ENCODE measurements around the gene CRY1.
"Not testable (repeated sequence)": the region's sequence is repeated elsewhere in the genome, so short reads cannot be mapped to it uniquely, and the experiment has no call there.

Gene CRY1

DNA sequence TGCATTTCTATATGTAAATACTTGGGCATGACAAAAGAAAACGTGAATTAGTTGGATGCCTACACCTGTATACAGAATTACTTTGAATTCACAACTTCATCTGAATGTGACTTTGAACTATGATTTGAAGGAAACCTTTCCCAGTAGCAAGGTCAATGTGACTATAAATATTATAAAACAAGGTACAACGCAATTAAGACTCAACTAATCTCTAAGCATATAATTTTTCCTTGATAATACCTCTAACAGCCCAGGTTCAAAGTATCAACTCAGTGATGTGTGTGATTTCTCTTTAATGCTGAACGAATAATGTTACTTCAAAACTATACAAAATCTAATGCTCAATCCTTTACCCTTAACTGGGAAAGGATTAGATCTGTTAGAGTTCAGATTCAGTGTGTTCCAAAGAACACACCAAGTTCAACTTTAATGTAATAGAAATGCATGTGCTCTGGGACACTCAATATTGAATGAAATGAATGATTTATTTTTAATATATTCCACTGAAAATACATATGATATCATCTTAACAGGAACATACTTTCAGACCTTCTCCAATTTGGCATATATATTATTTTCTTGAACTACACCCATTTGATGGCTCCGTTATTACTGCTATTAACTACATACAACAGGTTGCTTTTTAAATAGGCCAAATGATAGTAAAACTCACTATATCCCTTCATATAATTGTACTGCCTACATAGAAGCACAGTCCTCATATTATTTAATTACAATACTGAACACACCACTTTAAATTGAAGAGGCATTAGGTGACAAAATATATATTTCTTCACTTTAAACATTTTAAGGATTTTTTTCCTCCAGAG, 66.3 kb downstream of the CRY1 start:
- Histone ChIP-seq H3K27ac (ENCODE audit: low read length) (peak overlapping the region; percentile 78), H3K36me3 (ENCODE audit: control insufficient read depth in 1 of 2, insufficient read depth in 2 of 2, low read length in 2 of 2) (peaks cover 0 to 4% of the 10 kb centered on the region in 2 donors), H3K4me3 (ENCODE audit: low read depth in 1 of 2, low read length in 2 of 2) (no peak overlapping the region), H3K9me3 (ENCODE audit: control insufficient read depth in 1 of 2, low read length in 2 of 2) (no peaks in the 10 kb centered on the region), H3K4me1 (ENCODE audit: control insufficient read depth in 1 of 2, insufficient read depth in 2 of 2, low read length in 2 of 2) (peaks cover 11 to 21% of the 10 kb centered on the region in 2 donors), H3K27me3 (ENCODE audit: low read depth, low read length) (no peaks in the 10 kb centered on the region)

DNA sequence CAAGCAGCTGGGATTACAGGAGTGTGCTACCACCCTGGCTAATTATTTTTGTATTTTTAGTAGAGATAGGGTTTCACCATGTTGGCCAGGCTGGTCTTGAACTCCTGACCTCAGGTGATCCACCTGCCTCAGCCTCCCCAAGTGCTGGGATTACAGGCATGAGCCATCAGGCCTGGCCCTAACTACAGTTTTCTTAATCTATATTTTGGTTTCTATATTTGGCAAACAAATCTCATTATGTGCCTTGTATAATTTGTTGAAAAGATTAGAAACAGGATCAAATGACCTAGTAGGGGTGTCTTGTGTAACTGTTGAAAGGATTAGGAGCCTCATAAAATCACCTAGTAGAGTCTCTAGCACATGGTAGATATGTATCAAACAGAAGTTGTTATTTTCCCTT, 67.0 kb downstream of the CRY1 start:
- Histone ChIP-seq H3K27ac (ENCODE audit: low read length) (peak overlapping the region; percentile 78), H3K4me1 (ENCODE audit: control insufficient read depth in 1 of 2, insufficient read depth in 2 of 2, low read length in 2 of 2) (peaks cover 11 to 21% of the 10 kb centered on the region in 2 donors)
- H3K9me3 ChIP-seq (ENCODE audit: control insufficient read depth in 1 of 2, low read length in 2 of 2); H3K36me3 ChIP-seq (ENCODE audit: control insufficient read depth in 1 of 2, insufficient read depth in 2 of 2, low read length in 2 of 2); H3K27me3 ChIP-seq (ENCODE audit: low read depth, low read length); H3K4me3 ChIP-seq (ENCODE audit: low read depth in 1 of 2, low read length in 2 of 2): not testable (repeated sequence)

GRCh38 chr12:107025671-107026070, 67.7 kb downstream of the CRY1 start:
- no peak overlapping the region for H3K4me3 ChIP-seq (ENCODE audit: low read depth in 1 of 2, low read length in 2 of 2)
- H3K36me3 ChIP-seq (ENCODE audit: control insufficient read depth in 1 of 2, insufficient read depth in 2 of 2, low read length in 2 of 2) = peaks cover 0 to 4% of the 10 kb centered on the region in 2 donors
- no peak overlapping the region for H3K27ac ChIP-seq (ENCODE audit: low read length)
- H3K9me3 ChIP-seq (ENCODE audit: control insufficient read depth in 1 of 2, low read length in 2 of 2) = no peaks in the 10 kb centered on the region
- H3K27me3 ChIP-seq (ENCODE audit: low read depth, low read length) = no peaks in the 10 kb centered on the region
- peaks cover 11 to 18% of the 10 kb centered on the region in 2 donors for H3K4me1 ChIP-seq (ENCODE audit: control insufficient read depth in 1 of 2, insufficient read depth in 2 of 2, low read length in 2 of 2)

DNA sequence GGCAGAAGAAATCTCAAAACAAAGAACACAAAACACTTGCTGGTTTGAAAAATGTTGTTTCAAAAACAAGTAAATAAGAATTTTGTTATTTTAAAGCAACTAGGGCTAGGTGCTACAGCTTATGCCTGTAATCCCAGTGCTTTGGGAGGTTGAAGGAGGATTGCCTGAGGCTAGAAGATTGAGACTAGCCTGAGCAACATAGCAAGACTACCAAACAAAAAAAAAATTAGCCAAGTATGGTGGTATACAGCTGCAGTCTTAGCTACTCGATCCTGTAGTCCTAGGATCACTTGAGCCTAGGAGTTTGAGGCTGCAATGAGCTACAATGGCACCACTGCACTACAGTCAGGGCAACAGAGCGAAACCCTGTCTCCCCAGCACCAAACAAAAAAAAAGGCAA, 73.8 kb downstream of the CRY1 start:
- Histone ChIP-seq H3K27me3 (ENCODE audit: low read depth, low read length) (no peaks in the 10 kb centered on the region), H3K36me3 (ENCODE audit: control insufficient read depth in 1 of 2, insufficient read depth in 2 of 2, low read length in 2 of 2) (no peaks in the 10 kb centered on the region), H3K4me1 (ENCODE audit: control insufficient read depth in 1 of 2, insufficient read depth in 2 of 2, low read length in 2 of 2) (peaks cover 0 to 3% of the 10 kb centered on the region in 2 donors), H3K27ac (ENCODE audit: low read length) (no peak overlapping the region), H3K4me3 (ENCODE audit: low read depth in 1 of 2, low read length in 2 of 2) (no peak overlapping the region), H3K9me3 (ENCODE audit: control insufficient read depth in 1 of 2, low read length in 2 of 2) (no peaks in the 10 kb centered on the region)

GRCh38 chr12:107017042-107017441, 76.3 kb downstream of the CRY1 start:
- Histone ChIP-seq H3K4me3 (ENCODE audit: low read depth in 1 of 2, low read length in 2 of 2) (no peak overlapping the region), H3K27ac (ENCODE audit: low read length) (no peak overlapping the region), H3K9me3 (ENCODE audit: control insufficient read depth in 1 of 2, low read length in 2 of 2) (no peaks in the 10 kb centered on the region), H3K4me1 (ENCODE audit: control insufficient read depth in 1 of 2, insufficient read depth in 2 of 2, low read length in 2 of 2) (no peaks in the 10 kb centered on the region), H3K36me3 (ENCODE audit: control insufficient read depth in 1 of 2, insufficient read depth in 2 of 2, low read length in 2 of 2) (no peaks in the 10 kb centered on the region), H3K27me3 (ENCODE audit: low read depth, low read length) (no peaks in the 10 kb centered on the region)

GRCh38 chr12:107014055-107014454, 79.3 kb downstream of the CRY1 start:
- Histone ChIP-seq H3K4me3 (ENCODE audit: low read depth in 1 of 2, low read length in 2 of 2) (no peak overlapping the region), H3K27me3 (ENCODE audit: low read depth, low read length) (no peaks in the 10 kb centered on the region), H3K4me1 (ENCODE audit: control insufficient read depth in 1 of 2, insufficient read depth in 2 of 2, low read length in 2 of 2) (no peaks in the 10 kb centered on the region), H3K9me3 (ENCODE audit: control insufficient read depth in 1 of 2, low read length in 2 of 2) (no peaks in the 10 kb centered on the region), H3K27ac (ENCODE audit: low read length) (no peak overlapping the region), H3K36me3 (ENCODE audit: control insufficient read depth in 1 of 2, insufficient read depth in 2 of 2, low read length in 2 of 2) (no peaks in the 10 kb centered on the region)

GRCh38 chr12:107012736-107013425, 80.5 kb downstream of the CRY1 start:
- Histone ChIP-seq H3K4me1 (ENCODE audit: control insufficient read depth in 1 of 2, insufficient read depth in 2 of 2, low read length in 2 of 2) (no peaks in the 10 kb centered on the region), H3K4me3 (ENCODE audit: low read depth in 1 of 2, low read length in 2 of 2) (no peak overlapping the region), H3K36me3 (ENCODE audit: control insufficient read depth in 1 of 2, insufficient read depth in 2 of 2, low read length in 2 of 2) (no peaks in the 10 kb centered on the region), H3K27ac (ENCODE audit: low read length) (no peak overlapping the region), H3K27me3 (ENCODE audit: low read depth, low read length) (no peaks in the 10 kb centered on the region), H3K9me3 (ENCODE audit: control insufficient read depth in 1 of 2, low read length in 2 of 2) (no peaks in the 10 kb centered on the region)

DNA sequence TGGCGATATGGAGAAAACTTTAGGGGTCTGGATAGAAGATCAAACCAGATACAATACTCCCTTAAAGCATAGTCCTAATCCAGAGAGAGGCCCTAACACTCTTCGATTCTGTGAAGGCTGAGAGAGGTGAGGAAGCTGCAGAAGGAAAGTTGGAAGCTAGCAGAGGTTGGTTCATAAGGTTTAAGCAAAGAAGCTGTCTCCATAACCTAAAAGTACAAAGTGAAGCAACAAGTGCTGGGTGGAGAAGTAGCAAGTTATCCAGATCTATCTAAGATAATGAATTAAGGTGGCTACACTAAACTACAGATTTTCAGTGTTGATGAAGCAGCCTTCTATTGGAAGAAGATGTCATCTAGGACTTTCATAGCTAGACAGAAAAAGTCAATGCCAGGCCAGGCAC, 81.8 kb downstream of the CRY1 start:
- Histone ChIP-seq H3K9me3 (ENCODE audit: control insufficient read depth in 1 of 2, low read length in 2 of 2) (no peaks in the 10 kb centered on the region), H3K4me1 (ENCODE audit: control insufficient read depth in 1 of 2, insufficient read depth in 2 of 2, low read length in 2 of 2) (no peaks in the 10 kb centered on the region), H3K36me3 (ENCODE audit: control insufficient read depth in 1 of 2, insufficient read depth in 2 of 2, low read length in 2 of 2) (no peaks in the 10 kb centered on the region), H3K4me3 (ENCODE audit: low read depth in 1 of 2, low read length in 2 of 2) (no peak overlapping the region), H3K27ac (ENCODE audit: low read length) (no peak overlapping the region), H3K27me3 (ENCODE audit: low read depth, low read length) (no peaks in the 10 kb centered on the region)

DNA sequence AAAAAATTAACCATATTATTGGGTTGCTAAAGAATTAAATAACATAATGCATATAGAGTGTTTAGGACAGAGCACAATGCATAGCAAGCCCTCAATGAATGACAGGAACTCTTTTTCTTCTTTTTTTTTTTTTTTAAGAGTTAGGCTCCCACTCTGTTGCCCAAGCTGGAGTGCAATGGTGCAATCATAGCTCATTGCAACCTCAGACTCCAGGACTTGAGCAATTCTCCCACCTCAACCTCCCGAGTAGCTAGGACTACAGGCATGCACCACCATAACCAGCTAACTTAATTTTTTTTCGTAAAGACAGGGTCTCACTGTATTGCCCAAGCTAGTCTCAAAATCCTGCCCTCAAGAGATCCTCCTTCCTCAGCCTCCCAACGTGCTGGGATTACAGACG, 85.9 kb downstream of the CRY1 start:
- H3K36me3 ChIP-seq (ENCODE audit: control insufficient read depth in 1 of 2, insufficient read depth in 2 of 2, low read length in 2 of 2) = no peaks in the 10 kb centered on the region
- no peaks in the 10 kb centered on the region for H3K4me1 ChIP-seq (ENCODE audit: control insufficient read depth in 1 of 2, insufficient read depth in 2 of 2, low read length in 2 of 2)
- H3K27ac ChIP-seq (ENCODE audit: low read length) = no peak overlapping the region
- no peaks in the 10 kb centered on the region for H3K27me3 ChIP-seq (ENCODE audit: low read depth, low read length)
- no peak overlapping the region for H3K4me3 ChIP-seq (ENCODE audit: low read depth in 1 of 2, low read length in 2 of 2)
- no peaks in the 10 kb centered on the region for H3K9me3 ChIP-seq (ENCODE audit: control insufficient read depth in 1 of 2, low read length in 2 of 2)

DNA sequence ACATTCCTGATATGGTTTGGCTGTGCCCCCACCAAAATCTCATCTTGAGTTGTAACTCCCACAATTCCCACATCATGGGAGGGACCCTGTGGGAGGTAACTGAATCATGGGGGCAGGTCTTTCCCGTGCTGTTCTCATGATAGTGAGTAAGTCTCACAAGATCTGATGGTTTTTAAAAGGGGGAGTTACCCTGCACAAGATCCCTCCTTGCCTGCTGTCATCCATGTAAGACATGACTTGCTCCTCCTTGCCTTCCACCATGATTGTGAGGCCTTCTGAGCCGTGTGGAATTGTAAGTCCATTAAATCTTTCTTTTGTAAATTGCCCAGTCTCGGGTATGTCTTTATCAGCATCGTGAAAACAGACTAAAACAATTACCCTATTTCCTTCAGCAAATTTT, 90.7 kb downstream of the CRY1 start:
- H3K9me3 ChIP-seq (ENCODE audit: control insufficient read depth in 1 of 2, low read length in 2 of 2); H3K27ac ChIP-seq (ENCODE audit: low read length); H3K4me1 ChIP-seq (ENCODE audit: control insufficient read depth in 1 of 2, insufficient read depth in 2 of 2, low read length in 2 of 2); H3K27me3 ChIP-seq (ENCODE audit: low read depth, low read length); H3K4me3 ChIP-seq (ENCODE audit: low read depth in 1 of 2, low read length in 2 of 2): not testable (repeated sequence)
- H3K36me3 ChIP-seq (ENCODE audit: control insufficient read depth in 1 of 2, insufficient read depth in 2 of 2, low read length in 2 of 2) = peaks cover 4 to 14% of the 10 kb centered on the region in 2 donors

DNA sequence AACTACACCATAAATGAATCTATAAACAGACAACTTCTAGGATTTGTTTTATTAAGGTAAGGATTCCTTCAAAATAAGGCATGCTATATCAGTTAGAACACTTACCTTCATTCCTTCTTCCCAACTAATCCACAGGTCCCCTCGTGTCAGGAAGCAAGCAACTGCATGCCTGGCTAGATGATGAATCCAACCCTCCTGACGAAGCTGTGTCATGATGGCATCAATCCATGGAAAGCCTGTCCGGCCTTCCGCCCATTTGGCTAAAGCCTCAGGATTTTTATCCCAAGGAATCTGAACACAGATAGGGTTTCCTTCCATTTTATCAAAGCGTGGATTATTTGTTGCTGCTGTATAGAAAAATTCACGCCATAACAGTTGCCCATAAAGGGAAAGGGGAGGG, 93.9 kb downstream of the CRY1 start:
- peaks cover 8 to 32% of the 10 kb centered on the region in 2 donors for H3K36me3 ChIP-seq (ENCODE audit: control insufficient read depth in 1 of 2, insufficient read depth in 2 of 2, low read length in 2 of 2)
- H3K9me3 ChIP-seq (ENCODE audit: control insufficient read depth in 1 of 2, low read length in 2 of 2) = no peaks in the 10 kb centered on the region
- H3K27ac ChIP-seq (ENCODE audit: low read length) = no peak overlapping the region
- H3K4me3 ChIP-seq (ENCODE audit: low read depth in 1 of 2, low read length in 2 of 2) = no peak overlapping the region
- H3K4me1 ChIP-seq (ENCODE audit: control insufficient read depth in 1 of 2, insufficient read depth in 2 of 2, low read length in 2 of 2) = no peaks in the 10 kb centered on the region
- H3K27me3 ChIP-seq (ENCODE audit: low read depth, low read length) = no peaks in the 10 kb centered on the region

Measured in muscle layer of duodenum (tissue), 2 donors.